ENCODE measurements around the gene HSP90AB1. TPM values are rescaled to one million over a fixed set of nuclear protein-coding genes. Genes with fewer than 3 reads are reported as not detected.

HSP90AB1 gene
- total RNA-seq, 4 donors from 2014 or later: 356 to 729 (median 499) TPM

DNA sequence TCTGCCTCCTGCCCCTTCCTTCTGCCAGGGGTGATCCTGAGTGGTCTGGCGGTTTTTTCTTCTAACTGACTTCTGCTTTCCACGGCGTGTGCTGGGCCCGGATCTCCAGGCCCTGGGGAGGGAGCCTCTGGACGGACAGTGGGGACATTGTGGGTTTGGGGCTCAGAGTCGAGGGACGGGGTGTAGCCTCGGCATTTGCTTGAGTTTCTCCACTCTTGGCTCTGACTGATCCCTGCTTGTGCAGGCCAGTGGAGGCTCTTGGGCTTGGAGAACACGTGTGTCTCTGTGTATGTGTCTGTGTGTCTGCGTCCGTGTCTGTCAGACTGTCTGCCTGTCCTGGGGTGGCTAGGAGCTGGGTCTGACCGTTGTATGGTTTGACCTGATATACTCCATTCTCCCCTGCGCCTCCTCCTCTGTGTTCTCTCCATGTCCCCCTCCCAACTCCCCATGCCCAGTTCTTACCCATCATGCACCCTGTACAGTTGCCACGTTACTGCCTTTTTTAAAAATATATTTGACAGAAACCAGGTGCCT, 13.3 kb upstream of the HSP90AB1 start:
- Histone ChIP-seq H3K4me1 (peaks cover 86 to 100% (median 96%) of the 10 kb centered on the region in 4 donors), H3K9me3 (no peaks in the 10 kb centered on the region), H3K27me3 (no peaks in the 10 kb centered on the region), H3K4me3 (no peak overlapping the region), H3K36me3 (peaks cover 10 to 61% (median 38%) of the 10 kb centered on the region in 4 donors), H3K27ac (replicated peaks in 1 of 4) (peak overlapping the region; percentile 95 to 98 (median 96))
- TF ChIP-seq EP300 (IDR thresholded peaks at IDR 0.05) (no peak), POLR2AphosphoS5 (IDR thresholded peaks at IDR 0.05) (no peak), POLR2A (IDR thresholded peaks at IDR 0.05; ENCODE audit: low read depth) (no peak)
- TF ChIP-seq, protein P1, sequence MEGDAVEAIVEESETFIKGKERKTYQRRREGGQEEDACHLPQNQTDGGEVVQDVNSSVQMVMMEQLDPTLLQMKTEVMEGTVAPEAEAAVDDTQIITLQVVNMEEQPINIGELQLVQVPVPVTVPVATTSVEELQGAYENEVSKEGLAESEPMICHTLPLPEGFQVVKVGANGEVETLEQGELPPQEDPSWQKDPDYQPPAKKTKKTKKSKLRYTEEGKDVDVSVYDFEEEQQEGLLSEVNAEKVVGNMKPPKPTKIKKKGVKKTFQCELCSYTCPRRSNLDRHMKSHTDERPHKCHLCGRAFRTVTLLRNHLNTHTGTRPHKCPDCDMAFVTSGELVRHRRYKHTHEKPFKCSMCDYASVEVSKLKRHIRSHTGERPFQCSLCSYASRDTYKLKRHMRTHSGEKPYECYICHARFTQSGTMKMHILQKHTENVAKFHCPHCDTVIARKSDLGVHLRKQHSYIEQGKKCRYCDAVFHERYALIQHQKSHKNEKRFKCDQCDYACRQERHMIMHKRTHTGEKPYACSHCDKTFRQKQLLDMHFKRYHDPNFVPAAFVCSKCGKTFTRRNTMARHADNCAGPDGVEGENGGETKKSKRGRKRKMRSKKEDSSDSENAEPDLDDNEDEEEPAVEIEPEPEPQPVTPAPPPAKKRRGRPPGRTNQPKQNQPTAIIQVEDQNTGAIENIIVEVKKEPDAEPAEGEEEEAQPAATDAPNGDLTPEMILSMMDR (IDR thresholded peaks at IDR 0.05): no peak
- 26% methylated on average over 14 of the region's 14 CpGs for WGBS
- intact Hi-C loops (cut with DNase I): no loop called here
- DNase-seq (ENCODE audit: extremely low spot score): no peak

DNA sequence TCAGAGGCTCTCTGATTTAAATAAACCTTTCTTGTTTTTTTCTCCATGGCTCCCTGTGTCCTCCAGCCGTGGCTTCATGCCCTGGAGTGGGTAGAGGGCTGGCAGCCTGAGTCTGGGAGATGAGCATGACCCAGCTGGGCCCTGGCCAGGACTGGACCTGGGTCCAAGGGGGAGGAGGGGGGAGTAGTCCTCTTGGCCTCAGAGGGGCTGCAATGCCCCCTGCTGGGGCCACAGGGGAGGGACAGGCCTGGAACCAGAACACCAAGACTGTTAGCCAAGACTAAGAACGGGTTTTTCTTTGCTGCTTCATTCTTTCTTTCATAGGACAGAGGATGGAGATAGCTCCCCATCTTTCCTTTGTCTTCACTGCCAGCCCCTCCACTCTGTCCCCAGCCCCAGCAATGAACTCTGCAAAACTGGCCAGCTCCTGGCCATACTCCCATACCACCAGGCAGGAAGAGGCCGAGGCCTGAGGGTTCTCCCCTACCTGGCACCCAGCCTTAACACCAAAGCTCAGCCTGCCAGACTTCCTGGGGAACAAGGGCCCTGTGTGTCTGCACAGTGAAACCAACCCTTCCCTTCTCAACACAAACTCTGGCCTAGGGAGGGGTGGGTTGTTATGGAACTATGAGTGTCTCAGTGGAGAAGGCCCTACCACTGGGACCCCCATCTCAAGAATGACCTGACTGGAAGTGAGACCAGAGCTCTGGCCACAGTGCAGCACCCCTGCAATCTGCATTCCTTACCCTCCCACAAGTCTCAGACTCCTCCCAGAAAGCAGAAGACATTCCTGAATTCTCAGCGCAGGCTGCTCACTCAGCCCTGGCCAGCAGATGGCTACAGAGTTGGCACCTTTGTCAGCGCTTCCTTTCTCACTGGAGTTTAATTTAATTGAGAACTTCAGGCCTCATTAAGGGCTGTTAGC, 12.5 kb upstream of the HSP90AB1 start:
- TF ChIP-seq EP300 (IDR thresholded peaks at IDR 0.05) (no peak), POLR2A (IDR thresholded peaks at IDR 0.05; ENCODE audit: low read depth) (no peak), POLR2AphosphoS5 (IDR thresholded peaks at IDR 0.05) (peak; percentile 86 to 87)
- TF ChIP-seq, protein P1 (IDR thresholded peaks at IDR 0.05): peak; percentile 80 to 93 (median 89)
- intact Hi-C loops (cut with DNase I): loop anchor here (5.0 kb wide), 1 partner anchor 62 kb away; no protein-coding TSS in a partner anchor
- WGBS: 28% methylated on average over 4 of the region's 5 CpGs
- Histone ChIP-seq H3K27ac (replicated peaks in 1 of 4) (peak overlapping the region; percentile 95 to 98 (median 96)), H3K9me3 (no peaks in the 10 kb centered on the region), H3K4me3 (no peak overlapping the region), H3K4me1 (peaks cover 81 to 93% (median 89%) of the 10 kb centered on the region in 4 donors), H3K27me3 (no peaks in the 10 kb centered on the region), H3K36me3 (peaks cover 10 to 56% (median 36%) of the 10 kb centered on the region in 4 donors)
- DNase-seq (ENCODE audit: extremely low spot score): peak; percentile 96

- peaks cover 72 to 84% (median 80%) of the 10 kb centered on the region in 4 donors for H3K4me1 ChIP-seq
- peaks cover 10 to 47% (median 27%) of the 10 kb centered on the region in 4 donors for H3K36me3 ChIP-seq
- no peaks in the 10 kb centered on the region for H3K9me3 ChIP-seq
- WGBS: 66% methylated on average over 6 of the region's 6 CpGs
- no peaks in the 10 kb centered on the region for H3K27me3 ChIP-seq
- no peak for DNase-seq (ENCODE audit: extremely low spot score)
- TF ChIP-seq EP300 (IDR thresholded peaks at IDR 0.05) (no peak), POLR2AphosphoS5 (IDR thresholded peaks at IDR 0.05) (no peak), POLR2A (IDR thresholded peaks at IDR 0.05; ENCODE audit: low read depth) (no peak)
- TF ChIP-seq, protein P1 (IDR thresholded peaks at IDR 0.05): no peak
- intact Hi-C loops (cut with DNase I): loop anchor here (5.0 kb wide), 1 partner anchor 63 kb away; no protein-coding TSS in a partner anchor
- H3K4me3 ChIP-seq: no peak overlapping the region
- H3K27ac ChIP-seq (replicated peaks in 1 of 4): peak overlapping the region; percentile 95 to 98 (median 96)
Observed at GRCh38 chr6:44235269-44235668, 11.6 kb upstream of the HSP90AB1 start.

DNA sequence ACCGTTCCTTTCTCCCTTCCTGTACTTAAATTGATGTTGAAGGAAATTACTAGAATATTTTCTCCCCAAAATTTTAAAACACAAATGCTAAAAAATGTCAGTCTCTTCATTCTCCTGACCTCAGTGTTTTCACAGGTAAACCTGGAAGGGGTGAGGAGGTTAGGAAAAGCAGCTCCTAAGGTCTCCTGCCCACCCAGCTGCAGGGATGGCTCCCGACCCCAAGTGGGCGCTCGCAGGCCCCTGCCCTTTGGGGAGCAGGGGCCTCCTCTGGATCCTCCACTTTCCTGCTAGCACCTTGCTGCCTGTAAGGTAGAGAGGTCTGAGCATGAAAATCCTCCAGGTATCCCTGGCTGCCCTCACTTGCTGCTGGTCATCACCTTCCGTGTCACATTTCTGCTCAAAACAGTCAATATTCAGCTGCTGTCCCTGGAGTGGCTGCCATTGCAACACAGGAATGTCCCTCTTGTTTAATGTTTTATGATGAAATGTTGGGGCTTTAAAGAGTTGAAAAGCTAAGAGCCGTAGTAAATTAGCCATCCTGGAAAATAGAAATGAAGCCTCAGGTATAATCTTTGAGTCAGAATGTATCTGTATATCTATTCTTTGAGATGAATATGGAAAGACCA, 10.9 kb upstream of the HSP90AB1 start:
- DNase-seq (ENCODE audit: extremely low spot score): no peak

More for the DNA sequence above, 10.9 kb upstream of the HSP90AB1 start:
- TF ChIP-seq, protein P1 (IDR thresholded peaks at IDR 0.05): no peak
- TF ChIP-seq POLR2A (IDR thresholded peaks at IDR 0.05; ENCODE audit: low read depth): no peak
- no peak for TF ChIP-seq EP300 (IDR thresholded peaks at IDR 0.05)
- no peak for TF ChIP-seq POLR2AphosphoS5 (IDR thresholded peaks at IDR 0.05)
- Histone ChIP-seq H3K9me3 (no peaks in the 10 kb centered on the region), H3K4me1 (peaks cover 66 to 77% (median 73%) of the 10 kb centered on the region in 4 donors), H3K4me3 (no peak overlapping the region), H3K27me3 (no peaks in the 10 kb centered on the region), H3K36me3 (peaks cover 10 to 40% (median 20%) of the 10 kb centered on the region in 4 donors), H3K27ac (replicated peaks in 1 of 4) (peak overlapping the region; percentile 95 to 98 (median 96))
- intact Hi-C loops (cut with DNase I): loop anchor here (5.0 kb wide), 1 partner anchor 64 kb away; no protein-coding TSS in a partner anchor
- WGBS: 77% methylated on average over 6 of the region's 6 CpGs

Measured in esophagus muscularis mucosa (tissue), 4 donors.